Measurements from ENCODE around the gene BANK1.

The BANK1 gene

GRCh38 chr4:101790521-101791181 lies at the start of gene BANK1:
Gene BANK1 (plus strand): TSS chr4:101790730. CDS start chr4:101790881, 151 bp downstream.
- Histone ChIP-seq H3K9me3 (ENCODE audit: insufficient read depth, low read depth, low read length) (no peaks in the 10 kb centered on the region), H3K4me1 (ENCODE audit: insufficient read depth, low read length) (peaks cover 12% of the 10 kb centered on the region), H3K9ac (ENCODE audit: low read depth, low read length) (peak within 1 kb of the TSS; percentile 67; the same call in 1 of the 2 replicates), H3K27ac (ENCODE audit: low read length) (no peak within 1 kb of the TSS), H3K27me3 (ENCODE audit: insufficient read depth, low read length) (peaks cover 7% of the 10 kb centered on the region; the same call in 1 of the 2 replicates), H3K36me3 (ENCODE audit: insufficient read depth, low read depth, low read length) (no peaks in the 10 kb centered on the region), H3K4me3 (ENCODE audit: low read length) (peak within 1 kb of the TSS; percentile 72)

DNA sequence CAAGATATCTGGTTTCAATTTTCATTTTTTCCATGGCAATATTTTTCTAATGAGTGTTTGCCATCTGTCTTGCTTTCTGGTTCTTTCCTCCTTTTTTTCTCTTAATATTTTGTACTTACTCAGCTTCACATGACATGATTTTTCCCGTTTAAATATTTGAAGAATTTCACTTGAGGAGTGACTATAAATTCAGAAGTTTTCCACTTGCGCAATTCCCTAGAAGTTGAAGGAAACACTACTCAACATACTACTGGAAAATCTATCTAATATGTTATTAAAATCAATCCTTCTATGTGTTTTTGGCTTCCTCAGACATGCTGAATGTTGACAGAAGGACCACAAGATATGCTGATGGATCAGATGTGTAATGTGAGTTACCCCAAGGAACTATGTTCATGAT lies 36.8 kb upstream of the BANK1 start:
- Histone ChIP-seq H3K9ac (ENCODE audit: low read depth, low read length) (no peak overlapping the region), H3K27me3 (ENCODE audit: insufficient read depth, low read length) (no peaks in the 10 kb centered on the region), H3K27ac (ENCODE audit: low read length) (no peak overlapping the region), H3K36me3 (ENCODE audit: insufficient read depth, low read depth, low read length) (no peaks in the 10 kb centered on the region), H3K4me3 (ENCODE audit: low read length) (no peak overlapping the region), H3K4me1 (ENCODE audit: insufficient read depth, low read length) (no peaks in the 10 kb centered on the region), H3K9me3 (ENCODE audit: insufficient read depth, low read depth, low read length) (no peaks in the 10 kb centered on the region)

- Histone ChIP-seq H3K9ac (ENCODE audit: low read depth, low read length) (no peak overlapping the region), H3K27me3 (ENCODE audit: insufficient read depth, low read length) (no peaks in the 10 kb centered on the region), H3K27ac (ENCODE audit: low read length) (no peak overlapping the region), H3K9me3 (ENCODE audit: insufficient read depth, low read depth, low read length) (no peaks in the 10 kb centered on the region), H3K4me1 (ENCODE audit: insufficient read depth, low read length) (no peaks in the 10 kb centered on the region), H3K4me3 (ENCODE audit: low read length) (no peak overlapping the region), H3K36me3 (ENCODE audit: insufficient read depth, low read depth, low read length) (no peaks in the 10 kb centered on the region)
Observed at GRCh38 chr4:101756181-101756580, 34.3 kb upstream of the BANK1 start.

- Histone ChIP-seq H3K9me3 (ENCODE audit: insufficient read depth, low read depth, low read length) (no peaks in the 10 kb centered on the region), H3K27me3 (ENCODE audit: insufficient read depth, low read length) (no peaks in the 10 kb centered on the region), H3K9ac (ENCODE audit: low read depth, low read length) (no peak overlapping the region), H3K4me3 (ENCODE audit: low read length) (no peak overlapping the region), H3K36me3 (ENCODE audit: insufficient read depth, low read depth, low read length) (no peaks in the 10 kb centered on the region), H3K4me1 (ENCODE audit: insufficient read depth, low read length) (peaks cover 3% of the 10 kb centered on the region; the same call in 1 of the 2 replicates), H3K27ac (ENCODE audit: low read length) (no peak overlapping the region)
Observed at GRCh38 chr4:101761405-101761804, 29.1 kb upstream of the BANK1 start.

DNA sequence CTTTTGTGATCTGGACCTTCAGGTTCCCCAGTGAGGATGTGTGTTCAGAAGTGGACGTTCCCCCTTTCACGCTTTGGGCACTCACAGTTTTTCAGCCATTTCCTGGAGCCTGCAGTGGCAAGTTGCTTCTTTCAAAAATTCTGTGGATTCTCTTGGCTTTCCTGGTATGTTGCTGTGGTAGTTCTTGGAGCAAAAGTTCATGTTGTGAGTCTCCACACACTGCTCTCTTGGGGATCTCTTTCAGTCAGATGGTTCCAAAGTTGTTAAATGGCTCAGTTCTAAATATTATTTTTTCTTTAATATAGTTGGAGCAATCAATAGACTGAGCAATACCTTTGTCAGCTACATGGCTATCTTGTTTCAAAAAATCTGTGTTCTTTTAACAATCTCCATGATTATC lies 28.5 kb upstream of the BANK1 start:
- H3K4me3 ChIP-seq (ENCODE audit: low read length), result no peak overlapping the region
- H3K4me1 ChIP-seq (ENCODE audit: insufficient read depth, low read length), result peaks cover 3% of the 10 kb centered on the region; the same call in 1 of the 2 replicates
- H3K9ac ChIP-seq (ENCODE audit: low read depth, low read length), result no peak overlapping the region
- H3K27me3 ChIP-seq (ENCODE audit: insufficient read depth, low read length), result no peaks in the 10 kb centered on the region
- no peak overlapping the region for H3K27ac ChIP-seq (ENCODE audit: low read length)
- no peaks in the 10 kb centered on the region for H3K36me3 ChIP-seq (ENCODE audit: insufficient read depth, low read depth, low read length)
- H3K9me3 ChIP-seq (ENCODE audit: insufficient read depth, low read depth, low read length), result no peaks in the 10 kb centered on the region

DNA sequence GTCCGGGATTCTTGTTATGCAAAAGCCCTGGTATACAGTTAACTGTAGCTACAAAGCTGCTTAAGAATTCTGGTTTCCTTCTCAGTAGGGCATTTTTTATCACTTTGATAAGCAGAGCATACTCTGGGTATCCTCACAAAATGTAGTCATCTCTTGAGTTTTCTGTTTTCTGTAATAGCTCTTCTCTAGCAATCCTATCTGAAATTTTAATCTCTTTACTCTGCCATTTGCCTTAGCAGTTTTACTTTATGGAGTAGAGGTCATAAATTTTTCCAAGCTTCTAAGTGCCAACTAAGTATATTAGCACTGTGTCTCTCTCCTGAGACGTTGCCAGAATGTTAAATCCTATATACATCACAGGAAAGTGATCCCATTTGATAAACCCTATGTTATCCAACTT lies 28.0 kb upstream of the BANK1 start:
- H3K27ac ChIP-seq (ENCODE audit: low read length), result no peak overlapping the region
- no peak overlapping the region for H3K4me3 ChIP-seq (ENCODE audit: low read length)
- H3K4me1 ChIP-seq (ENCODE audit: insufficient read depth, low read length), result peaks cover 3% of the 10 kb centered on the region; the same call in 1 of the 2 replicates
- peaks cover 5% of the 10 kb centered on the region; the same call in 1 of the 2 replicates for H3K9me3 ChIP-seq (ENCODE audit: insufficient read depth, low read depth, low read length)
- no peak overlapping the region for H3K9ac ChIP-seq (ENCODE audit: low read depth, low read length)
- H3K27me3 ChIP-seq (ENCODE audit: insufficient read depth, low read length), result no peaks in the 10 kb centered on the region
- H3K36me3 ChIP-seq (ENCODE audit: insufficient read depth, low read depth, low read length), result no peaks in the 10 kb centered on the region

DNA sequence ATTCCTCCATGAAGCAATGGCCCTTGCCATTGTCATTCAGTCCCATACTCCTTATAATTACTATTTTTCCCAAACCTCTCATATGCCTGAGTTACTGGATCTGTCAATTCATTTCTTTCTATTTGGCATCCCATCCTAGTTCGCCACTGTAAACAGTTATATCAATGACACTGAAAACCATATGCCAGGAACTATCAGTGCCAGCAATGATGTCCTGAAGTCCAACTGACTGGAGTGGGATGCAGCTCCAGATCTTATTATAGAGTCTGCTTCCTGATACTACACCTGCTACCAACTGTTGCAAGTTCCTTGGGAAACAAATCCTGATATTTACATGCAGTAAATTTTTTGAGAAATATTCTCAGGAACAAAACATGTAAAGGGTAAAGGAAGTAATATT lies 27.0 kb upstream of the BANK1 start:
- Histone ChIP-seq H3K27ac (ENCODE audit: low read length) (no peak overlapping the region), H3K9ac (ENCODE audit: low read depth, low read length) (no peak overlapping the region), H3K36me3 (ENCODE audit: insufficient read depth, low read depth, low read length) (no peaks in the 10 kb centered on the region), H3K9me3 (ENCODE audit: insufficient read depth, low read depth, low read length) (peaks cover 5% of the 10 kb centered on the region; the same call in 1 of the 2 replicates), H3K4me1 (ENCODE audit: insufficient read depth, low read length) (peaks cover 3% of the 10 kb centered on the region; the same call in 1 of the 2 replicates), H3K27me3 (ENCODE audit: insufficient read depth, low read length) (no peaks in the 10 kb centered on the region), H3K4me3 (ENCODE audit: low read length) (no peak overlapping the region)

GRCh38 chr4:101774807-101775206 lies 15.7 kb upstream of the BANK1 start:
- H3K9me3 ChIP-seq (ENCODE audit: insufficient read depth, low read depth, low read length), result no peaks in the 10 kb centered on the region
- H3K27ac ChIP-seq (ENCODE audit: low read length), result no peak overlapping the region
- no peaks in the 10 kb centered on the region for H3K4me1 ChIP-seq (ENCODE audit: insufficient read depth, low read length)
- H3K36me3 ChIP-seq (ENCODE audit: insufficient read depth, low read depth, low read length), result no peaks in the 10 kb centered on the region
- no peaks in the 10 kb centered on the region for H3K27me3 ChIP-seq (ENCODE audit: insufficient read depth, low read length)
- H3K4me3 ChIP-seq (ENCODE audit: low read length), result no peak overlapping the region
- H3K9ac ChIP-seq (ENCODE audit: low read depth, low read length), result no peak overlapping the region

GRCh38 chr4:101777431-101777830 lies 13.1 kb upstream of the BANK1 start:
- Histone ChIP-seq H3K27me3 (ENCODE audit: insufficient read depth, low read length) (no peaks in the 10 kb centered on the region), H3K36me3 (ENCODE audit: insufficient read depth, low read depth, low read length) (no peaks in the 10 kb centered on the region), H3K9me3 (ENCODE audit: insufficient read depth, low read depth, low read length) (no peaks in the 10 kb centered on the region), H3K4me1 (ENCODE audit: insufficient read depth, low read length) (no peaks in the 10 kb centered on the region), H3K4me3 (ENCODE audit: low read length) (no peak overlapping the region), H3K9ac (ENCODE audit: low read depth, low read length) (no peak overlapping the region), H3K27ac (ENCODE audit: low read length) (no peak overlapping the region)

DNA sequence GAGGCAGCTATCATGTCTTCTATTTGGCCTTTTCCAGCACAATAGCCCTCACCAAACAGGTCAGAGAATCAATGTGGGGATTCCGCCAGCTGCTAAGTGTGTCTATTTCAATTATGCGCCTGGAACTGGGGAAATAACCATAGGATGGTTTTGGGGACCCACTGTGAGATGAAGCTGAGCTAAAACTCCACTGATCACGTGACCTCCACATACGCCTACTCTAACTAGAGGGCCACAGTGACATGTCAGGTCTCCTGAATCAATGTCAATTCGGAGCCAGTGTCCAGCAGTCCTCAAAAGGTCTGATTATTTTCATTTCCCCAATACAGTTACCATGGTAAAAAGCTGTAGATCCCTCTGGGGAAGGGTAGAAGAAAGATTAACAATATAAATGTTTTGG lies 10.2 kb upstream of the BANK1 start:
- Histone ChIP-seq H3K9ac (ENCODE audit: low read depth, low read length) (no peak overlapping the region), H3K9me3 (ENCODE audit: insufficient read depth, low read depth, low read length) (no peaks in the 10 kb centered on the region), H3K27me3 (ENCODE audit: insufficient read depth, low read length) (no peaks in the 10 kb centered on the region), H3K27ac (ENCODE audit: low read length) (no peak overlapping the region), H3K36me3 (ENCODE audit: insufficient read depth, low read depth, low read length) (no peaks in the 10 kb centered on the region), H3K4me1 (ENCODE audit: insufficient read depth, low read length) (peaks cover 3% of the 10 kb centered on the region; the same call in 1 of the 2 replicates), H3K4me3 (ENCODE audit: low read length) (no peak overlapping the region)

DNA sequence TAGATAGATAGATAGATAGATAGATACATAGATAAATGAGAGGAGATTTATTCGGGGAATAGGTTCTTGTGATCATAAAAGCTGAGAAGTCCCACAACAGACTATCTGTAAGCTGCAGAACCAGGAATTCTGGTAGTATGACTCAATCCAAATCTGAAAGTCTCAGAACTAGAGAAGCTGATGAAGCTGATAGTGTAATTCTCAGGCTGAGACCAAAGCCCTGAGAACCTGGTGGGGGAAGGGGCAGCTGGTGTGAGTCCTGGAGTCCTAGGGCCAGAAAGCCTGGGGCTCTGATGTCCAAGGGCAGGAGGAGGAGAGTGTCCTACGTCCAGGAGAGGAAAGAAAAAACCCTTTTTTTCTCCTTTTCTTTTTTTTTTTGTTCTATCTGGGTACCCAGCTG lies 8.0 kb upstream of the BANK1 start:
- H3K9ac ChIP-seq (ENCODE audit: low read depth, low read length), result no peak overlapping the region
- no peaks in the 10 kb centered on the region for H3K9me3 ChIP-seq (ENCODE audit: insufficient read depth, low read depth, low read length)
- no peak overlapping the region for H3K27ac ChIP-seq (ENCODE audit: low read length)
- H3K4me3 ChIP-seq (ENCODE audit: low read length), result no peak overlapping the region
- H3K27me3 ChIP-seq (ENCODE audit: insufficient read depth, low read length), result no peaks in the 10 kb centered on the region
- no peaks in the 10 kb centered on the region for H3K36me3 ChIP-seq (ENCODE audit: insufficient read depth, low read depth, low read length)
- H3K4me1 ChIP-seq (ENCODE audit: insufficient read depth, low read length), result peaks cover 5% of the 10 kb centered on the region; the same call in 1 of the 2 replicates

- Histone ChIP-seq H3K9ac (ENCODE audit: low read depth, low read length) (no peak overlapping the region), H3K27me3 (ENCODE audit: insufficient read depth, low read length) (no peaks in the 10 kb centered on the region), H3K9me3 (ENCODE audit: insufficient read depth, low read depth, low read length) (no peaks in the 10 kb centered on the region)
Observed at GRCh38 chr4:101784957-101785356, 5.6 kb upstream of the BANK1 start.

More at GRCh38 chr4:101784957-101785356, 5.6 kb upstream of the BANK1 start:
- no peak overlapping the region for H3K27ac ChIP-seq (ENCODE audit: low read length)
- H3K36me3 ChIP-seq (ENCODE audit: insufficient read depth, low read depth, low read length), result no peaks in the 10 kb centered on the region
- H3K4me3 ChIP-seq (ENCODE audit: low read length), result no peak overlapping the region
- peaks cover 13% of the 10 kb centered on the region for H3K4me1 ChIP-seq (ENCODE audit: insufficient read depth, low read length)

All from iPS-20b (cell line).